ENCODE data around the gene LMNTD1.

Gene LMNTD1

DNA sequence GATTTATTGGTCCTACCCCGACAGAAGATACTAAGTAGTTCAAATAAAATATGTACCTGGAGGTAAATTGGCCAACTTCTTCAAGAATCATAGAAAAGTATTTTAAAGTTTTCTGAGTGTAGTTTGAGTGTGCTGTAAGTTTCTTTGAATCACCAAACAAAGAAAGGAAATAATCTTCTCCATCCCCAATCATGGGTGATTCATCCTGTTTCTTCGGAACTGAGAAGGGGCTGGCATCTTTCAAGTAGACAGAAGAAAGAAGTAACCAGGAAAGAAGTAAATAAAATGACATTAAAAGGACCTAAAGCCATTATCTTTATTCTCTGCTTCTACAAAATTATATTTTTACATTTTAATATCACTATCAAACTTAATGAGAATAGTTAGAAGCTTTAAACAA is 6.8 kb downstream of the LMNTD1 start:
- H3K9ac ChIP-seq (ENCODE audit: low read length): no peak overlapping the region

GRCh38 chr12:25533150-25533549 is 19.9 kb downstream of the LMNTD1 start:
- Histone ChIP-seq H3K4me1 (ENCODE audit: control insufficient read depth, insufficient read depth, low read length) (no peaks in the 10 kb centered on the region), H3K9ac (ENCODE audit: low read length) (no peak overlapping the region), H3K27me3 (ENCODE audit: control insufficient read depth, insufficient read depth, low read length) (no peaks in the 10 kb centered on the region), H3K4me3 (ENCODE audit: low read length) (no peak overlapping the region), H3K36me3 (ENCODE audit: control insufficient read depth, insufficient read depth, low read length) (no peaks in the 10 kb centered on the region), H3K9me3 (ENCODE audit: control insufficient read depth, low read length) (no peaks in the 10 kb centered on the region)

More for the DNA sequence above, 6.8 kb downstream of the LMNTD1 start:
- Histone ChIP-seq H3K4me1 (ENCODE audit: control insufficient read depth, insufficient read depth, low read length) (no peaks in the 10 kb centered on the region), H3K4me3 (ENCODE audit: low read length) (no peak overlapping the region), H3K9me3 (ENCODE audit: control insufficient read depth, low read length) (no peaks in the 10 kb centered on the region), H3K36me3 (ENCODE audit: control insufficient read depth, insufficient read depth, low read length) (no peaks in the 10 kb centered on the region), H3K27me3 (ENCODE audit: control insufficient read depth, insufficient read depth, low read length) (no peaks in the 10 kb centered on the region)

DNA sequence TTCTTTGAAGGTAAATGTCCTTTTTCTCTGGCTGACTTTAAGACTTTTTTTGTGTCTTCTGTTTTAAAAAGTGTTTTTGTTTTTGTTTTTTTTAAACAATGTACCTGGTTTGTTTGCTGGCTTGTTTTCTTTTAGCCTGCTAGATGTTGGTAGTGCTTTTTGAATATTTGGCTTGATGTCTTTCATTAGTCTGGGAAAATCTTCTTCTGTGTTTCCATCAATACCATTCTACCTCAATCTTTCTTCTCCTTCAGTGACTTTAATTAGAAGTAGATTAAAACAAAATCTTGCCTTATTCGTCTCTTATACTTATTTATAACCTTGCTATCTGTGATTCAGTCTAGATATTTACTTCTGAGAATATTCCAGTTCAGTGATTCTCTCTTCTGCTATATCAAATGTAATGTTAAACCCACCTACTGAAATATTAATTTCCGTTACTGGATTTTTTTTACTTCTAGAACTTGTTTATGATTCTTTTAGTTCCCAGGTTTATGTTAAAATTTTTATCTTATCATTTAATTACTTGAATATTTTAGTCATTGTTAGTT is 21.5 kb downstream of the LMNTD1 start:
- no peaks in the 10 kb centered on the region for H3K27me3 ChIP-seq (ENCODE audit: control insufficient read depth, insufficient read depth, low read length)
- no peak overlapping the region for H3K9ac ChIP-seq (ENCODE audit: low read length)
- no peaks in the 10 kb centered on the region for H3K36me3 ChIP-seq (ENCODE audit: control insufficient read depth, insufficient read depth, low read length)
- H3K4me1 ChIP-seq (ENCODE audit: control insufficient read depth, insufficient read depth, low read length): no peaks in the 10 kb centered on the region
- no peak overlapping the region for H3K4me3 ChIP-seq (ENCODE audit: low read length)
- H3K9me3 ChIP-seq (ENCODE audit: control insufficient read depth, low read length): no peaks in the 10 kb centered on the region

DNA sequence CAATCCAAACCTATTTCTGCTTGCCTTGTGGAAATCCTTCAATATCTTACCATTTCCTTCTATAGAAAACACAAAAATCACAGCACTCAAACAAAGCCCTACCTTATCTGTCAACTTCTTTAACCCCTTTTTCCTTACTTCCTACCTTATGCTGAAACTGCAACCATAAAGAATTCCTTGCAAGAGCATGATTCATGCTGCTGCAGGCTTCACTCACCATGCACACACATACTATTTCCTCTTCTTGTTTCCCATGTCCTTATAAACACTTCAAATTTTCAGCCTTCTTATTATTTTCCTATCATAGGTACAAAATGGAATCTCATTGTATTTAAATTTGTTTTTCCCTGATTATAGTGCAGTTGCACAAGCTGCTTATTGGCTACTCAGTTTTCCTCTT is 23.3 kb downstream of the LMNTD1 start:
- Histone ChIP-seq H3K36me3 (ENCODE audit: control insufficient read depth, insufficient read depth, low read length) (no peaks in the 10 kb centered on the region), H3K27me3 (ENCODE audit: control insufficient read depth, insufficient read depth, low read length) (no peaks in the 10 kb centered on the region), H3K4me1 (ENCODE audit: control insufficient read depth, insufficient read depth, low read length) (no peaks in the 10 kb centered on the region), H3K4me3 (ENCODE audit: low read length) (no peak overlapping the region), H3K9me3 (ENCODE audit: control insufficient read depth, low read length) (no peaks in the 10 kb centered on the region), H3K9ac (ENCODE audit: low read length) (no peak overlapping the region)

DNA sequence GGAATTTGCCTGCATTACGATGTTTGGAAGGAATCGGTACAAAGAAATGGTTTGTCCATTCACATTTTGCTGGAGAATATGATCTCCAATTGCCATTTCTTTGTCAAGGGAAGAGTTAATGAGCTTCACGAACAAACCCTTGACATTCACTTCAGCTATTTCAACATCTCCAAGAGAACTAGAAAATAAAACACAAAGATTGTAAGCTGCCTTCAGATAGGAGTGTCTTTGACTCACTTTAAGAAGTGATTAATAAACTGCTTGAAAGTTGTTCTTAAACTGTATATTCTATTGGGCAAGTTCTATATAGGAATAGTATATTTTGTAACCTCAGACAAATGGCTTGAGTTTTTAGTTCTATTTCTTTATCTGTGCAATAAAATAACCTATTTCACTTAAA is 26.3 kb downstream of the LMNTD1 start:
- Histone ChIP-seq H3K27me3 (ENCODE audit: control insufficient read depth, insufficient read depth, low read length) (no peaks in the 10 kb centered on the region), H3K4me1 (ENCODE audit: control insufficient read depth, insufficient read depth, low read length) (no peaks in the 10 kb centered on the region), H3K36me3 (ENCODE audit: control insufficient read depth, insufficient read depth, low read length) (no peaks in the 10 kb centered on the region), H3K4me3 (ENCODE audit: low read length) (no peak overlapping the region), H3K9ac (ENCODE audit: low read length) (no peak overlapping the region), H3K9me3 (ENCODE audit: control insufficient read depth, low read length) (no peaks in the 10 kb centered on the region)

DNA sequence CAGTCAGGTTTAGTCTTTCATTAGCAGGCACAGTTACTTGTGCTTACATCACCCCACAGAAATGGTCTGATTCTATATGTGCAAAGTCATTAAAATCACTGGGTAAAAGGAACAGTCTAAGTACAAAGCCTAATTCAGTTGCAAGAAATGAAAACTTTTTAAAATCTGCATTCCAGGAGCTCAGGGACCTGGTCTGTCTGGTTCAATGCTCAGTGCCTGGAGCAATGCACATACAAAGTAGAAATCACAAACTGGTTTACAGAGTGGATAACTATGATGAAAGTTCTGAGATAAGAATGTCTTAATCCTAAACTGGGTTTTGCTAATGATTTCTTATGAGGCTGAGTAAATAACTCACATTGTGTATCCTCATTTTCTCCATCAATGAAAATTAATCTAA is 28.7 kb downstream of the LMNTD1 start:
- no peaks in the 10 kb centered on the region for H3K27me3 ChIP-seq (ENCODE audit: control insufficient read depth, insufficient read depth, low read length)
- no peaks in the 10 kb centered on the region for H3K36me3 ChIP-seq (ENCODE audit: control insufficient read depth, insufficient read depth, low read length)
- no peaks in the 10 kb centered on the region for H3K9me3 ChIP-seq (ENCODE audit: control insufficient read depth, low read length)
- H3K4me1 ChIP-seq (ENCODE audit: control insufficient read depth, insufficient read depth, low read length): no peaks in the 10 kb centered on the region
- H3K9ac ChIP-seq (ENCODE audit: low read length): no peak overlapping the region
- H3K4me3 ChIP-seq (ENCODE audit: low read length): no peak overlapping the region

DNA sequence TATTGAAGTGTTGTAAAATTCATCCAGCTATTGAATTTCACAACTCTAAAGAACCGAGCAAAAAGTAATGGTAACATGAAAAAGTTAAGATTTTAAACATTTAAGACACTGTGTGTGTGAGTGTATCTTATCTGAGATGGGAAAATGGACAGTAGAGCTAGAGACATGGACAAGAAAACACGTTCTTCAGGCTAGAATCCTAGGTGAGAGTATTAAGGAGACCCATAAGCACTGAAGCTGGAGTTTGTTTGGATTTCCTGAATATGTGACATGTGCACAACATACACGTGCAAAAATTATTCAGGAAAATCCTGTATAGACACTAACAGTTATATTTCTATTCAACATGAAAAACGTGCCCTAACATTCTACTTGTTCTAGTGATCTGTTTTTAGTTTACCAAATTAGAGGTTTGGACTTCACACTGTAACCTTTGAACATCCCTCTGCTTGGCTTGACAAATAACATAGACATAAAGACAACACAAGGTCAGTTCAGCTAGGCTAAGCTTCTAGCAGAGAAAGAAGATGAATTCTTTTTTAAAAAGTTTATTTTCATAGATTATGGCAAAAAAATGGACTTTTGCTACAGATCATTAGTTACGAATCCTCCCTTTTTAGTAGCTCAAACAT is 31.3 kb downstream of the LMNTD1 start:
- Histone ChIP-seq H3K36me3 (ENCODE audit: control insufficient read depth, insufficient read depth, low read length) (no peaks in the 10 kb centered on the region), H3K9me3 (ENCODE audit: control insufficient read depth, low read length) (no peaks in the 10 kb centered on the region), H3K4me1 (ENCODE audit: control insufficient read depth, insufficient read depth, low read length) (no peaks in the 10 kb centered on the region), H3K4me3 (ENCODE audit: low read length) (no peak overlapping the region), H3K9ac (ENCODE audit: low read length) (no peak overlapping the region), H3K27me3 (ENCODE audit: control insufficient read depth, insufficient read depth, low read length) (no peaks in the 10 kb centered on the region)

GRCh38 chr12:25518512-25518911 is 34.6 kb downstream of the LMNTD1 start:
- Histone ChIP-seq H3K36me3 (ENCODE audit: control insufficient read depth, insufficient read depth, low read length) (no peaks in the 10 kb centered on the region), H3K9me3 (ENCODE audit: control insufficient read depth, low read length) (no peaks in the 10 kb centered on the region), H3K27me3 (ENCODE audit: control insufficient read depth, insufficient read depth, low read length) (no peaks in the 10 kb centered on the region), H3K9ac (ENCODE audit: low read length) (no peak overlapping the region), H3K4me1 (ENCODE audit: control insufficient read depth, insufficient read depth, low read length) (no peaks in the 10 kb centered on the region), H3K4me3 (ENCODE audit: low read length) (no peak overlapping the region)

DNA sequence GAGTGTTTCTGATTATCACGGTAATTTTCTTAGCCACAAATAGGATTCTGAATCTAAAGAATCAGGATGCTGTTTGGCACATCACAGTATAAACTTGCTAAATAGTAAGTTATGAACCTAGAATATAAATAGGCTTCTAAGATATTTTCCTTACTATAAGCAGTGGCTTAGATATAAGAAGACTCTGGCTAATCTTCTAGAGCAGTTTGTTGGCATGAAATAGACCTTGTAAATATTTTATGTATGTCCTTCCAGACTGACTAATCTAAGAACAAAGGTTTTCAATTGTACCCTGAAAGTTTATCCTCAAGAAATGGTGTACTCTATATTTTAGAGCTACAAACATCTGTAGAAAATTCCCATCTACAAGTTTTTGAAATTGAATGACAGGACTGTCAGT is 48.3 kb downstream of the LMNTD1 start:
- no peaks in the 10 kb centered on the region for H3K36me3 ChIP-seq (ENCODE audit: control insufficient read depth, insufficient read depth, low read length)
- no peaks in the 10 kb centered on the region for H3K9me3 ChIP-seq (ENCODE audit: control insufficient read depth, low read length)
- H3K4me3 ChIP-seq (ENCODE audit: low read length): no peak overlapping the region
- H3K9ac ChIP-seq (ENCODE audit: low read length): no peak overlapping the region
- H3K27me3 ChIP-seq (ENCODE audit: control insufficient read depth, insufficient read depth, low read length): no peaks in the 10 kb centered on the region
- no peaks in the 10 kb centered on the region for H3K4me1 ChIP-seq (ENCODE audit: control insufficient read depth, insufficient read depth, low read length)

GRCh38 chr12:25503666-25504065 is 49.4 kb downstream of the LMNTD1 start:
- Histone ChIP-seq H3K36me3 (ENCODE audit: control insufficient read depth, insufficient read depth, low read length) (no peaks in the 10 kb centered on the region), H3K27me3 (ENCODE audit: control insufficient read depth, insufficient read depth, low read length) (no peaks in the 10 kb centered on the region), H3K4me1 (ENCODE audit: control insufficient read depth, insufficient read depth, low read length) (no peaks in the 10 kb centered on the region), H3K9me3 (ENCODE audit: control insufficient read depth, low read length) (no peaks in the 10 kb centered on the region), H3K9ac (ENCODE audit: low read length) (no peak overlapping the region), H3K4me3 (ENCODE audit: low read length) (no peak overlapping the region)

DNA sequence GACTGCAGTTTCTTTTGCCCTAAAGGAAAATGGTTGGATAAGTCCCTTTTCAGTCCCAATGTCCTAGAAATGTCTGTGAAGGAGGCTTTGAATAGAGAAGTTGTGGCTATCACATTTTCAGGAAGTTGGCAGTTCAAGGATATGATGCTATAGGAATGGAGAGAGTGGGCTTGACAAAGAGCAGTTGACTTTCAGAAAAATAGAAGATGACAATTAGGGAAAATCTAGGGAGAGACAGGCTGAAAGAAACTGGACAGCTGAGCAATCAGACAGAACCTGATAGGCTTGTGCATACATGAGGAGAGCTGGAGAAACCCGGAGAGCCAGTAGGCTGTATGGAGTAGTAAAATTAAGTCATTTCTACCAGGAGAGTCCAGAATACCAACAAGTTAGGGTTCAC is 50.5 kb downstream of the LMNTD1 start:
- H3K9me3 ChIP-seq (ENCODE audit: control insufficient read depth, low read length): no peaks in the 10 kb centered on the region
- no peak overlapping the region for H3K9ac ChIP-seq (ENCODE audit: low read length)
- H3K4me1 ChIP-seq (ENCODE audit: control insufficient read depth, insufficient read depth, low read length): no peaks in the 10 kb centered on the region
- no peaks in the 10 kb centered on the region for H3K27me3 ChIP-seq (ENCODE audit: control insufficient read depth, insufficient read depth, low read length)
- H3K36me3 ChIP-seq (ENCODE audit: control insufficient read depth, insufficient read depth, low read length): no peaks in the 10 kb centered on the region
- H3K4me3 ChIP-seq (ENCODE audit: low read length): no peak overlapping the region

DNA sequence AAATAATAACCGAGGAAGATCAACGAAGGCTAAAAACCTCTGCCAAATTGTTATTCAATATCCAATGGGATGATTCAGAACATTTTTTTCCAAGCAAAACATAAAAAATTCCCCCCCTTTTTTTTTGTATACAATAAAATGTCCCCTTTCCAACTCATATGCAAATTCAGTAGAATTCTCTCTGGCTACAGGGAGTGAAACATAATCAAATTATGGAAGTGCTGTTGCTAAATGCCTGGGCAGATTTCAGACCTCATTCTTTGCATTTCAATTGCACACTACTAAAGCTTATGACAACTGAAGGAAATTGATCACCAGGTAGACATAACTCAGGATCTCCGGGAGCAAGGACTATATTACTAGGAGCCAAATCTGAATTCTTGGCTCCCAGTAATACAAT is 51.0 kb downstream of the LMNTD1 start:
- Histone ChIP-seq H3K9me3 (ENCODE audit: control insufficient read depth, low read length) (no peaks in the 10 kb centered on the region), H3K9ac (ENCODE audit: low read length) (no peak overlapping the region), H3K27me3 (ENCODE audit: control insufficient read depth, insufficient read depth, low read length) (no peaks in the 10 kb centered on the region), H3K4me3 (ENCODE audit: low read length) (no peak overlapping the region), H3K36me3 (ENCODE audit: control insufficient read depth, insufficient read depth, low read length) (no peaks in the 10 kb centered on the region), H3K4me1 (ENCODE audit: control insufficient read depth, insufficient read depth, low read length) (no peaks in the 10 kb centered on the region)

- Histone ChIP-seq H3K9ac (ENCODE audit: low read length) (no peak overlapping the region), H3K4me3 (ENCODE audit: low read length) (no peak overlapping the region), H3K4me1 (ENCODE audit: control insufficient read depth, insufficient read depth, low read length) (no peaks in the 10 kb centered on the region)
Measured at GRCh38 chr12:25501549-25501948, 51.5 kb downstream of the LMNTD1 start.

More at GRCh38 chr12:25501549-25501948, 51.5 kb downstream of the LMNTD1 start:
- no peaks in the 10 kb centered on the region for H3K9me3 ChIP-seq (ENCODE audit: control insufficient read depth, low read length)
- H3K36me3 ChIP-seq (ENCODE audit: control insufficient read depth, insufficient read depth, low read length): no peaks in the 10 kb centered on the region
- H3K27me3 ChIP-seq (ENCODE audit: control insufficient read depth, insufficient read depth, low read length): no peaks in the 10 kb centered on the region
